NCI-H748 treated with DMSO at 0.1 percent for 48 hours (cell line): ENCODE measurements around the gene TPST2.

Experiments
- DNase-seq: peaks from one replicate; lab custom pipeline; 2025; lab: John Stamatoyannopoulos, UW

Gene TPST2

DNA sequence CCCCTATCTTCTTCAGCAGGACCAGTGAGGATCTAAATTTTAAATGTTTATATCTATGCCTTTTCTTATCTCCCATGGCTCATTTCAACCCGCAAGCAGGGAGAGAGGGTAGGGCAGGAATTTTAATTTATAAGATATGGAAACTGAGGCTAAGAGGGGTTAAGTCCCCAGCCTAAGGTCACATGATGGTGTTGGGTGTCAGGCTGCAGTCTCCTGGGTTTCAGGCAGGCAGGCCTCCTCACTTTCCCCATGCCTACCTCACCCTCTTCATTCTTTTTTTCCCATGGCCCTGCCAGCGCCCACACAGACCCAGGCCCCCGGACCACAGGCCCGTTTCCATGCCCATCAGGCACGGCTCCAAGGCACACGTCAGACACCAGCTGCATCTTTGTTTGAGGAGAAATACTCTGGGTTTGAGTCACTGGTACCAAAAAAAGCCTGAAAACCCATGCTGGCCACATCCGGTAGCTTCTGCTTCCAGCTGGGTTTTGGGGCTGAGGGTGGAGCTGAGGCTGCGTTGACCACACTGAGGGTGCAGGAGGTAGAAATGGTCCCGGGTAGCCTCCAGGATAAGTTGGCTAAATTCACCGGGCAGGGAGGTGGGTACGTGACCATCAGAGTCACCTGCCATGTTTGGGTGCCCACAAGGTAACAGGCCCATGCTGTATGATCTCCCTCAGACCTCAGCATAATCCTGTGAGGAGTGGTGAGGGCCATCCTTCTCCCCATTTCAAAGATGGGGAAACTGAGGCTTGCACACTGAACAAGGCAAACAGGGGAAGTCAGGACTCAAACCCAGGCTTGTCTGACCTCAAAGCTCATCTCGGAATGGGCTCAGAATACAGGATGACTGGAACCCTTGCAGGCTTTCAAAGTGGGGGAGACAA is 20.4 kb upstream of the TPST2 start:
- no peak for DNase-seq

GRCh38 chr22:26609287-26609686 is 19.4 kb upstream of the TPST2 start:
- no peak for DNase-seq

GRCh38 chr22:26608129-26608528 is 18.2 kb upstream of the TPST2 start:
- no peak for DNase-seq

DNA sequence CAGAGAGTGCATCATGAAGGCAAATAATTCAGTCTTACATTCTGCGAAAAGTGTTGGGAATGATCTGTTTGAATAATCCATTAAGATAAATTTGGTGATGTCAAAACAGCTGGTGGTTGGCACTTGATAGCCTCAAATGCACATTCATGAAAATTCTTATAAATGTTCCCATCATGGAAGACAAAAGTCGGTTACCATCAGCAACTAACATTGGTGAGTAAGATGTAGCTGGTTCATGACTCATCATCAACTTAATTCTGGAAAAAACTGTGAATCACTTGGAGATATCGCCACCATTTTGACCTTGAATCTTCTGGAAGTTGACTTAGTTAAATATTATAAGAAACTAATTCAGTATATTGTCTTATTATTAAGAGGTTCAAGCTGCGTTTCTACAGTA is 16.7 kb upstream of the TPST2 start:
- DNase-seq, result no peak

- no peak for DNase-seq
Measured at GRCh38 chr22:26604368-26604767, 14.4 kb upstream of the TPST2 start.

DNA sequence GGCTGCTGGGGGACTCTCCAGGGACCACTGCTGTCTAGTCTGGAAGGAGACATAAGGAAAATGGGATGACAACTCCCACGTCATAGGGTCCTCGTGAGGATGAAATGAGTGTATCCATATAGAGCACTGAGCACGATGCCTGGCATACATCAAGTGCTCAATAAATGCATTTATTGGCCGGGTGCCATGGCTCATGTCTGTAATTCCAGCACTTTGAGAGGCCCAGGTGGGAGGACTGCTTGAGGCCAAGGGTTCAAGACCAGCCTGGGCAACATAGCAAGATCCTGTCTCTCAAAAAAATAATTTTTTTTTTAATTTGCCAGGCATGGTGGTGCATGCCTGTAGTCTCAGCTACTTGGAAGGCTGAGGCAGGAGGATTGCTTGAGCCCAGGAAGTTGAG is 12.2 kb upstream of the TPST2 start:
- no peak for DNase-seq

GRCh38 chr22:26601726-26602125 is 11.8 kb upstream of the TPST2 start:
- no peak for DNase-seq

GRCh38 chr22:26599505-26599904 is 9.6 kb upstream of the TPST2 start:
- no peak for DNase-seq

- no peak for DNase-seq
Measured at GRCh38 chr22:26597480-26597879, 7.5 kb upstream of the TPST2 start.

DNA sequence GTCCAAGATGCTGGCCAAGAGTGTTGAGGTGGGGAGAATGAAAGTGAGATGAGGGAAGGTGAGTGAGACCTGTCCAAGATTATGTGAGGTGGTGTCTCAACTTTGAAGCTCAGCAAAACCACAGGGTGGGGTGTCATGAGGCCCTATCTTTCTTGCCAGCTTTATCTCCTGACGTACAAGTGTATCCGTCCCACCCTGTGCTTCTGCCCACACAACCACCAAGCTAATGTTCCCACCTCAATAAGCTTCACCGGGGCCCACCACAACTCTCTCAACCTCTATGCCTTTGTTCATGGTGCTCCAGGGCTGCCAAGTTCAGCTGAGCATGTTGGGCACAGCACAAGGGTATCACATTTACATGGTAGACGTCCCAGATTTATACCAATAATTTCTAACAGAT is 7.1 kb upstream of the TPST2 start:
- no peak for DNase-seq

DNA sequence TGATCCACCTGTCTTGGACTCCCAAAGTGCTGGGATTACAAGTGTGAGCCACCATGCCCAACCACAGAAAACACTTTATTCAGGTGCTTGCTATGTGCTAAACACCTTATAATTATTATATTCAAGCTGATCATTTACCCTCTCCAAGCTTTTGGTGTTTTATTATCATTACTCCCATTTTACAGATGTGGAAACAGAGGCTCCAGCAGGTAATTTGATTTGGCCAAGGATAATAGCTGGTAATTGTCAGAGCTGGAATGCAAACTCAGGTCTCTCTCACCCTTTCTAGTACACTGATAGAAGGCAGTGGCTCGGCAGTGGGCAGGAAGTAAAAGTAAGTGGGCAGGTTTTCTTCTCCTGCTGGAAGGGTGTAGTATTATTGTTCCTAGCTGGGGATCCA is 3.8 kb upstream of the TPST2 start:
- no peak for DNase-seq

GRCh38 chr22:26592421-26592891 is 2.5 kb upstream of the TPST2 start:
- DNase-seq, result no peak

DNA sequence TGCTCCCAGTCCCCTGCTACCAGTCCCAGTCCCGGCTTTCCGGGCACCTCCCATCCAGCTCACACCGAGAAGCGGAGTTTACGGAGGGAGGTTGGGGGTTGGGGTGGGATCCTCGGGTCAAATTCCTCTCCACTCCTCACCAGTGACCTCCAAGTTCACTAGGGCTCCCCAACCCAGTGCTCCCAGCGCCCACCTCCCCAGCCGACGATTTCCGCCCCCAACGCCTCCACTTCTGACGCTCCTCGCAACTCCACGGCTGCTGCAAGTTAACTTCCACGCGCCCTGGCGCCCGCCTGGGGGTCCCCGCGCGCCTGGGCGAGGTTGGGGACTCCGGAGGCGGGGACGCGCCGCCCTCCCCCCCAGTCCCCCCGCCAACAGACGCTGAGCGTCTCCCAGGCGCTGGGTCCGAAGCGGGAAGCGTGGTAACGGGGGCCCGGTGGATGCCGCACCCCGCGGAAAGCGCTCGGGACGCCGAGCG is 526 bp downstream of the TPST2 start:
- DNase-seq, result no peak

- DNase-seq, result no peak
Measured at GRCh38 chr22:26588729-26589366, 1.1 kb downstream of the TPST2 start.

DNA sequence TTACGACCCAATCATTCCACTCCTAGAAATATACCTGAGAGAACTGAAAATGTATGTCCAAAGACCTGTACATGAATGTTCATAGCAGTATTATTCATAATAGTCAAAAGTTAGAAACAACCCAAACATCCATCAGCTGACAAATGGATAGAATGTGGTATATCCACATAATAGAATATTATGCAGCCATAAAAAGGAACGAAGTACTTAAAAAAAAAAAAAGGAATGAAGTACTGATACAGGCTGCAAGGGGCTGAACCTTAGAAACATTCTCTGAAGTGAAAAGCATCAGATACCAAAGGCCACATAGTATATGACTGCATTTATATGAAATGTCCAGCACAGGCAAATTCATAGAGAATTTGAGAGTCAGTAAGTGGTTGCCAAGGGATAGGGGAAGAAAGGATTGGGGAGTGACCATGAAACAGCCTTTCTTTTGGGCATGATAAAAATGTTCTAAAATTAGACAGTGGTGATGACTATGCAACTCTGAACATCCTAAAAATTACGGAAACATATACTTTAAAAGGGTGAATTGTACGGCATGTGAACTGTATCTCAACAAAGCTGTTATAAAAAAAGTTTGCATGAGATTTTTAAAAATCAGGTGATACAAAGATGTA is 1.8 kb downstream of the TPST2 start:
- no peak for DNase-seq

DNA sequence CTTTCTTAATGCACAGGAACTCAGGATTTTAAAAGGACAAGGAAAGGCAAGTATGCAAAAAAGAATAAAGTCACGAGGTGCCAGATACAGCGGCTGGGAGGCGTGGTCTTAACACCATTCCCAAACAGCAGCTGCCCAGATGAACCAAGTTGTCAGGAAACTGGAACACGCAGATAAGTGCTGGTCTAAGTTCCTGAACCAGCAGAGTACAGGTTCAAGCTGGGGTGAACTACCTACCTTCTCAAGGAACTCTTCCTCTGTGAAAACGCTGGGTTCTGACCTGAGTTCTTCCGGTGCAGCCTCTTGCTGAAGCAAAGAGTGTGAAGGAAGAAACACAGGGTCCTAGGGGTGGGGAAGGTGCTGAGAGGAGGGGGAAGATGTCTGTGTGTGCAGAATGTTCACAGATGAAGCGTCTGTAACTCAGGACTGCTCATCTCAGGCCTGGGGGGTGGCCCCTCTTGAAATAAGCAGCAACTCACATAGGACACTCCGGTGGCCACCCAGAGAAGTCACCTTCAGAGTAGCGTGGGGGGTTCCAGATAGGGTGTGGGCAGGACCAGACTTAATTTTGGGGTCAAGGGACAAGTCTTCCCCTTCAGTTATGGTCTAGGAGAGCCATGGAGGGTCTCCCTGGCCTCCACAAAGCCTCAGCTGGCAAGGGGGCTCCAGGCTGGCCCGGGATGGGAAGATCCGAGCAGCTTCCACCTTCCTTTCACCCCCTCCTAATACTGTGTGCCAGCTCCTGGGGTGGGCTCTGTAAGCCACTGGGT is 3.2 kb downstream of the TPST2 start:
- no peak for DNase-seq

DNA sequence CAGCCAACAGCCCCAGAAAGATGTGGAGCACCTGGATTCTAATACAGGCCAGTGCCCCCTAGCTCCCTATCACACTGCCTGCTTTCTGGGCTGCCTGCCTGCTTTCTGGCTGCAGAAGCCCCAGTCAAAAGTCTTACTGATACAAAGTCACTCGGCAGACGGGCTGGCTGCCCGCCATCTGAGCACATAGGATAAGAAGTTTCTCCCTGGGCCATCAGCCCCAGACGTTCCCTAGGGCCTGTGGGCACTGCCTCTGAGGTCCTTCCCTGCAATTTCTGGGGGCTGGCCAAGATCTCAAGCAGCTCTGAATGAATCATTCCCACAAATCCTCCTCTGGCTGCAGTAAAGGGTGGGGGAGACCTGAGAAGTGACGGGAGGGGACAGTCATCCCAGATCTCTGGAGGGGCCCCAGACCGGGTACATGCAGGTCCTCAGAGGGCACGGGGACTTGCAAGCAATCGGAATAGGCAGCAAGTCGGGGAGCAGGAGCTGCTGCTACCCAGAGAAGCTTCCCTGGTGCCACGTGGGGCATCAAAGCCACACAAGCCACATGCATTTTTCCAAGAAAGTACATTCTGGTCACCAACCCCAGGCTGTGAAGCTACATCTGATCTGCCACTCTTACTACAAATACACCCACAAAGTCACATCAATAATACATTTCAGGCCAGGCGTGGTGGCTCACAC is 4.7 kb downstream of the TPST2 start:
- DNase-seq, result no peak

DNA sequence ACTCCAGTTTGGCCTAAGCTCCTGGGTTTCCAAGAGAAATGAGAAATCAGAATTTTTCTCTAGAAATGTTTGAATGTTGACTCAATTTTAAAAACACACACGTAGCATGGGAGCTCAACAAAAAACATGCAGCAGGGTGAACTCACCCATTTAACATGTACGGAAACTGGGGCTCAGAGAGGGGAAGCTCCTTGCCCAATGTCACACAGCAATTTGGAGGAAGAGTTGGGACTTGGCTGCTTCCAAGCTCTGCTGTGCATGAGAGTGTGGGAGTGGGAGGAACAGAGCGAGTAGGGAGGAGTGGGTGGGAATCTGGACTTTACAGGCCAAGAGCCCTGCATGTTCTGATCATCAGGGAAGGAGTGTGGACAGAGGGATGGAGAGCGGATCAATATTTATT is 5.9 kb downstream of the TPST2 start:
- DNase-seq, result no peak

DNA sequence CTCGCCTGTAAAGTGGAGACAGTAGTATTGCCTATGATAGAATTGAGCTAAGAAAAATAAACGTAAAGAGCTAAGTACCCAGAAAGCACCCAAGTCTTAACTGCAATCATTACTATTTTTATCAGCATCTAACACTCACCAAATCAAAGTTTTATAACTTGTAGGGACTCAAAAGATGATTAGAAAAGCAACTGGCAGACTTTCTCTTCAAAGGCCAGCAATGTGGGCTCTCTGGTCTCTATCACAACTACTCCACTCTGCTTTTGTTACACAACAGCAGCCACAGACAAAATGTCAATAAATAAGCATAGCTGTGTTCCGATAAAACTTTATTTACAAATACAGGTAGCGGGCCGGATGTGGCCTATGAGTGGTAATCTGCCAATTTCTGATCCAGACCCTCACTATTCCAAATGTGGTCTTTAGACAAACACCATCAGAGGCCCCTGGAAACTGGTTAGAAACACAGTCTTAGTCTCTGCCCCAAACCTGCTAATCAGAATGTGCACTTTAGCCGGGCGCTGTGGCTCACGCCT is 8.2 kb downstream of the TPST2 start:
- DNase-seq, result no peak

GRCh38 chr22:26581026-26581425 is 8.9 kb downstream of the TPST2 start:
- DNase-seq, result no peak

- DNase-seq, result no peak
Measured at GRCh38 chr22:26580240-26580962, 9.5 kb downstream of the TPST2 start.
